Measurements from ENCODE around the gene KLHL29. TPM values are rescaled to one million over a fixed set of nuclear protein-coding genes. Genes with fewer than 3 reads are reported as not detected.

The KLHL29 gene
- total and polyA plus RNA-seq, 2 experiments from 2014 or later: 5.6 to 11.0 TPM

GRCh38 chr2:23688486-23689130 lies 303.6 kb downstream of the KLHL29 start:
- Histone ChIP-seq H3K9me3 (ENCODE audit: low read depth) (no peaks in the 10 kb centered on the region), H3K4me1 (ENCODE audit: low read depth) (no peaks in the 10 kb centered on the region), H3K4me3 (no peak overlapping the region), H3K27me3 (no peaks in the 10 kb centered on the region), H3K27ac (no peak overlapping the region), H3K36me3 (no peaks in the 10 kb centered on the region)
- DNase-seq (ENCODE audit: low read depth in 1 of 2, low spot score in 1 of 2): no peak
- no peak for TF ChIP-seq CTCF (IDR thresholded peaks at IDR 0.05; ENCODE audit: low read depth, low read length)

- Histone ChIP-seq H3K27me3 (no peaks in the 10 kb centered on the region), H3K9me3 (ENCODE audit: low read depth) (no peaks in the 10 kb centered on the region), H3K4me3 (no peak overlapping the region), H3K36me3 (no peaks in the 10 kb centered on the region), H3K4me1 (ENCODE audit: low read depth) (no peaks in the 10 kb centered on the region), H3K27ac (no peak overlapping the region)
- TF ChIP-seq CTCF (IDR thresholded peaks at IDR 0.05; ENCODE audit: low read depth, low read length): no peak
- no peak for DNase-seq (ENCODE audit: low read depth in 1 of 2, low spot score in 1 of 2)
Measured at GRCh38 chr2:23689131-23689700, 304.2 kb downstream of the KLHL29 start.

GRCh38 chr2:23689891-23690290 lies 304.9 kb downstream of the KLHL29 start:
- Histone ChIP-seq H3K9me3 (ENCODE audit: low read depth) (no peaks in the 10 kb centered on the region), H3K4me3 (no peak overlapping the region), H3K27ac (no peak overlapping the region), H3K36me3 (no peaks in the 10 kb centered on the region), H3K27me3 (no peaks in the 10 kb centered on the region), H3K4me1 (ENCODE audit: low read depth) (no peaks in the 10 kb centered on the region)
- no peak for DNase-seq (ENCODE audit: low read depth in 1 of 2, low spot score in 1 of 2)
- no peak for TF ChIP-seq CTCF (IDR thresholded peaks at IDR 0.05; ENCODE audit: low read depth, low read length)

- Histone ChIP-seq H3K27ac (no peak overlapping the region), H3K27me3 (no peaks in the 10 kb centered on the region), H3K4me1 (ENCODE audit: low read depth) (no peaks in the 10 kb centered on the region), H3K9me3 (ENCODE audit: low read depth) (no peaks in the 10 kb centered on the region), H3K4me3 (no peak overlapping the region), H3K36me3 (no peaks in the 10 kb centered on the region)
- TF ChIP-seq CTCF (IDR thresholded peaks at IDR 0.05; ENCODE audit: low read depth, low read length): no peak
- no peak for DNase-seq (ENCODE audit: low read depth in 1 of 2, low spot score in 1 of 2)
Measured at GRCh38 chr2:23690421-23691105, 305.6 kb downstream of the KLHL29 start.

- TF ChIP-seq CTCF (IDR thresholded peaks at IDR 0.05; ENCODE audit: low read depth, low read length): no peak
- H3K4me3 ChIP-seq: no peak overlapping the region
- no peak for DNase-seq (ENCODE audit: low read depth in 1 of 2, low spot score in 1 of 2)
- H3K36me3 ChIP-seq: no peaks in the 10 kb centered on the region
- H3K27me3 ChIP-seq: no peaks in the 10 kb centered on the region
- H3K27ac ChIP-seq: no peak overlapping the region
- no peaks in the 10 kb centered on the region for H3K4me1 ChIP-seq (ENCODE audit: low read depth)
- no peaks in the 10 kb centered on the region for H3K9me3 ChIP-seq (ENCODE audit: low read depth)
Measured at GRCh38 chr2:23691106-23691470, 306.1 kb downstream of the KLHL29 start.
